Measurements from ENCODE around the gene SCT.

DNA sequence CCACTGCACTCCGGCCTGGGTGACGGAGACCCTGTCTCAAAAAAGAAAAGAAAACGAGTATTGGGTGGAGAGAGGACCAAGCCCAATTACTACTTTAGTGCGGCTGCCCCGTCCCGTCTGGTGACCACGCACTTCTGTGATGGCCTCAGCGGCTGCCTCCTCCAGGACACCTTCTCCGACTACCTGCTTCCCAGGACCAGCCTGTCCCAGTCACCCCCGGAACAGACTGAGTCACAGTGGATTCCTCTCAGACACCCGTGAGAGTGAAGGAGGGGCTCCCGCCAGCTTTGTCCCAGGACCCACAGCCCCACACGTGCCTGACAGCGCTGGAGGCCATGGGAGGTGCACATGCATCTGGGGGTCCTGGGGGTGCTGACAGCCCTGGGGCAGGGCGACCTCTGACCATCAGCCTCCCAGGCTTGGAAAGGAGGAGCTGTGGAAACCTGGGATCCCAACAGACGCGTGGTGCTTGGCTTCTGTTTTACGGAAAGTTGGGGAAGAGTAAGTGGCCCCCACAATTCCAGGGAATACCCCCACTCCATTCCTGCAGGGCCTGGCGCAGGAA lies 14.9 kb upstream of the SCT start:
- TF ChIP-seq, protein P1, sequence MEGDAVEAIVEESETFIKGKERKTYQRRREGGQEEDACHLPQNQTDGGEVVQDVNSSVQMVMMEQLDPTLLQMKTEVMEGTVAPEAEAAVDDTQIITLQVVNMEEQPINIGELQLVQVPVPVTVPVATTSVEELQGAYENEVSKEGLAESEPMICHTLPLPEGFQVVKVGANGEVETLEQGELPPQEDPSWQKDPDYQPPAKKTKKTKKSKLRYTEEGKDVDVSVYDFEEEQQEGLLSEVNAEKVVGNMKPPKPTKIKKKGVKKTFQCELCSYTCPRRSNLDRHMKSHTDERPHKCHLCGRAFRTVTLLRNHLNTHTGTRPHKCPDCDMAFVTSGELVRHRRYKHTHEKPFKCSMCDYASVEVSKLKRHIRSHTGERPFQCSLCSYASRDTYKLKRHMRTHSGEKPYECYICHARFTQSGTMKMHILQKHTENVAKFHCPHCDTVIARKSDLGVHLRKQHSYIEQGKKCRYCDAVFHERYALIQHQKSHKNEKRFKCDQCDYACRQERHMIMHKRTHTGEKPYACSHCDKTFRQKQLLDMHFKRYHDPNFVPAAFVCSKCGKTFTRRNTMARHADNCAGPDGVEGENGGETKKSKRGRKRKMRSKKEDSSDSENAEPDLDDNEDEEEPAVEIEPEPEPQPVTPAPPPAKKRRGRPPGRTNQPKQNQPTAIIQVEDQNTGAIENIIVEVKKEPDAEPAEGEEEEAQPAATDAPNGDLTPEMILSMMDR (IDR thresholded peaks at IDR 0.05) = no peak
- no peak for TF ChIP-seq POLR2A (IDR thresholded peaks at IDR 0.05)
